Right kidney (tissue), 1 donor: ENCODE data around the gene HSPA1B.
"Not testable (repeated sequence)": the region's sequence is repeated elsewhere in the genome, so short reads cannot be mapped to it uniquely, and the experiment has no call there.

ENCODE experiments used
- DNase-seq: peaks from one replicate; pipeline ENCODE4 v3.0.0-alpha.2; 2016

Gene HSPA1B

DNA sequence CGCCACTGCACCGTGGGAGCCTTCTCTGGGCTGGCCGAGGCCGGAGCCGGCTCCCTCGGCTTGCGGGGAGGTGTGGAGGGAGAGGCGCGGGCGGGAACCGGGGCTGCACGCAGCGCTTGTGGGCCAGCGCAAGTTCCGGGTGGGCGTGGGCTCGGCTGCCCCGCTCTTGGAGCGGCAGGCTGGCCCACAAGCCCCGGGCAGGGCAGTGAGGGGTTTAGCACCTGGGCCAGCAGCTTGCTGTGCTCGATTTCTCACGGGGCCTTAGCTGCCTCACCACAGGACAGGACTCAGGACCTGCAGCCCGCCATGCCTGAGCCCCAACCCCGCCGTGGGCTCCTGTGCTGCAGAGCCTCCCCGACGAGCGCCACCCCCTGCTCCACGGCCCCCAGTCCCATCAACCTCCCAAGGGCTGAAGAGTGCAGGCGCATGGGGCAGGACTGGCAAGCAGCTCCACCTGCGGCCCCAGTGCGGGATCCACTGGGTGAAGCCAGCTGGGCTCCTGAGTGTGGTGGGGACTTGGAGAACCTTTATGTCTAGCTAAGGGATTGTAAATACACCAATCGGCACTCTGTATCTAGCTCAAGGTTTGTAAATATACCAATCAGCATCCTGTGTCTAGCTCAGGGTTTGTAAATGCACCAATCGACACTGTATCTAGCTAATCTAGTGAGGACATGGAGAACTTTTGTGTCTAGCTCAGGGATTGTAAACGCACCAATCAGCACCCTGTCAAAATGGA, 24.6 kb downstream of the HSPA1B start:
- DNase-seq = not testable (repeated sequence)

- DNase-seq = not testable (repeated sequence)
Measured at GRCh38 chr6:31857774-31858173, 30.2 kb downstream of the HSPA1B start.

DNA sequence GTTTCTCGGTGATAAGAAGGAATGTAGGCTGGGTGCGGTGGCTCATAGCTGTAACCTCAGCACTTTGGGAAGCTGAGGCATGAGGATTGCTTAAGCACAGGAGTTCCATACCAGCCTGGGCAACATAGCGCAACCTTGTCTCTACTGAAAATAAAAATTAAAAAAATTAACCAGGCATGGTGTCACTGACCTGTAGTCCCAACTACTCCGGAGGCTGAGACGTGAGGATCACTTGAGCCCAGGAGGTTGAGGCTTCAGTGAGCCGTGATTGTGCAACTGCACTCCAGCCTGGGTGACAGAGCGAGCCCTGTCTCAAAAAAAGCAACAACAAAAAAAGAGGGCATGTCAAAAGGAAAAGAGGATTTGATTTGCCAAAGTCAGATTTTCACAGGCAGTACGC, 31.2 kb downstream of the HSPA1B start:
- no peak for DNase-seq

DNA sequence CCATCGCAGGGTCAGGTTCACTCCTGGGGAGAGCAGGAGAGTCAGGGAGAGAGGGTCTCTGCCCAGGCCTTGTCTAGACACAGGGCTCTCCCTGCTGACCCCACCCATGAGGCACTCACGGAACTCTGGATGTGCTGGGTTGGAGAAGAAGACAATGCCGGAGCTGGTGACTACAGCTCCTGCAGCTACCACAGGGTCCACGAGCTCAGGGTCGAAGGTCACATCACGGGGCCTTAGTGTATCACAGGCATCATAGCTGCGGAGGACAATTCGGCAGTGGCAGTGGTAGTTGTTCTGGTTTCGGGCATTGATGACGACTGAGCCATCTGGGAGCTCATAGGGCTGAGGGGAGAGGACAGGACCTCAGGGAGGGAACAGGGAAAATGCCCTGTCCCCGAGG, 32.4 kb downstream of the HSPA1B start:
- DNase-seq = no peak

- no peak for DNase-seq
Measured at GRCh38 chr6:31860349-31860748, 32.8 kb downstream of the HSPA1B start.

DNA sequence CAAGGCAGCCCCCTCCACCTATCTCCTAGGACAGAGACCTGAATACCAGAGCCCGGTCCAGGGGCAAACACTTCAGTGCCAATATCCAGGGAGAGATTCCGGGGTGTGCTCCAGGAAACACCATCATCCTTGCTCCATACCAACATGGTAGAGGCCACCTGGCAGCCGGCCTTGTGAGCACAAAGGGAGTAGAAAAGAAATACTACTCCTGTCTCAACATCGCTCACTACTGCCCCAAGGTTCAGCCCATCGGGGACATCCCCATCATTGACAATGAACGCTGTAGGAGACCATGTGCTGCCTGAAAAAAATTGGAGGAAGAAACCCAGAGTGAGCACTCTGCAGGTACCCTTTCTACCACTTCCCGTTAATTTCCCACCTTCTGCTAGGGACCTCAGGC, 33.6 kb downstream of the HSPA1B start:
- no peak for DNase-seq

DNA sequence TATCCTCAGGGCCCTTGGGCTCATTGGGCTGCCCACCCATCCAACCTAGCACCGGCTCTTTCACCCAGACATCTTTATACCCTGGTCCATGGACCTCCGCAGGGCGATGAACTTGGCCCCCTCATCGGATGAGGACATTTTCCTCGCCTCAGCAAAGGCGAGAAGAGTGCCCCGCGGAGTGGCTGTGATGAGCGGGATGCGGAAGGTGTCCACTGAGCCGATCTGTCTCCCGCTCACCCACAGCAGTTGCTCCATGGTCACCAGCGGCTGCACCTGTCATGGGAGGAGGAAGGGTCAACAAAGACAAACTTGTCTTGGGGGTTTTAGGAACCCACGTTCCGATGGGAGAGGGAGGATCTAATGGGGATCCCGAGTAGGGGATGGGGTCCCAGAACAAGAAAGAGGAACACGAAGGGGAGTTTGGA, 34.4 kb downstream of the HSPA1B start:
- no peak for DNase-seq

DNA sequence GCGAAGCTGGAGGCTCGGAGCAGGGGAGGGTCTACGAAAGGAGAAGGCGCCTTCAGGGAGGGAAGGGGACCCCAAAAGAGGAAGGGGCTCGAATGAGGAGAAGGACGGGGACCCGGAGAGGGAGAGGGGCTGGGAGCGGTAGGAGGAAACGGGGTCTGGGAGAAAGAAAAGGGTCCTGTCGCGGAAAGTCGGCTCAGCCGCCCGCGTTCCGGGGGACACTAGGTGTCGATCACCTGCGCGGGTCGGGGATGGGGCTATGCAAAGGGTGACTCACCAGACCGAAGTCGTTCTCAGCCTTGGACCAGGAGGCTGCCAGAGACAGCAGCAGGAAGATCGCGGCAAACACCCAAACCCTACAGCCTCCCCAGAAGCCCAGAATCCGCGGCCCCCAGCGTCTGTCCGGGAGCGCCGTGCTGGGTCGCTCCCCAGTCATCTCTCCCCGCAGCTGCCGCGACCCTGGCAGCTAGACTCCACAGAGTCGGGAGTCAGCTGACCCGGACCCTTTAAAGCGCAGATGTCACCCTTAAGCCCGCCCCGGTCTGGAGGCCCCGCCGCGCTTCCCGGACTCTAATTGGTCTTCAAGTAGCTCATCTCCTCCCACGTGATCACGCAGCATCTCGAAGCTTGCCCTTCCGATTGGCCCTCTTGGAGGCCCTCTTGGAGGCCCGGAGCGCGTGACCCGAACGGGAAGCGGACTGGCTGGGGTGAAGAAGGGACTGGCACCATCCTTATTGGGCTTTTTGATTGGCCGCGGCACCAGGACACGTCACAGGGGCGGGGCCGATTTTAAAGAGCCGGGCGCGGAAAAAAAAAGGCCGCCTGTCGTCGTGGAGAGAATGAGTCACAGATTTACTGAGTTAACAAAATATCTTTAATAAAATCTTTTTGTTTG, 35.1 kb downstream of the HSPA1B start, which contains the start of gene NEU1:
NEU1 (minus strand) TSS at position 478 of the 892 bp plus-strand sequence; CDS start at position 433, 45 bp downstream.
- peak; percentile 88 for DNase-seq

- DNase-seq = not testable (repeated sequence)
Measured at GRCh38 chr6:31864123-31864562, 36.6 kb downstream of the HSPA1B start.

DNA sequence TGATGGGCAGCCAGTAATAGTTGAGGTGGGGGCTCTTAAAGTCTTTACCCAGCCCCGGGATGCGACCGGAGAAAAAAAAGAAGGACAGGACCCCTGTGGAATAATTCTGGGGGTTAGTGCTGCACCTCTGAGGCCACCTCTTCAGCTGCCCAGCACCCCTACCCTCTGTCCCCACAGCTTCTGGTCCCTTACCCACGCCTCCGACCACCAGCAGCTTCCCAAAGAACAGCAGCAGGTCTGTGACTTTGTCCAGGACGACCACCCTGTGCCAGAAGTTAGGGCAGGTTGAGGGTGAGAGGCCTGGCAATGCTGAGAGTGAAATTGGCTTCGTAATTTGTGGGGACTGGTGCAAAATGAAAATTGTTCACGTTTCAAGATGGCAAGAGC, 37.3 kb downstream of the HSPA1B start:
- no peak for DNase-seq

DNA sequence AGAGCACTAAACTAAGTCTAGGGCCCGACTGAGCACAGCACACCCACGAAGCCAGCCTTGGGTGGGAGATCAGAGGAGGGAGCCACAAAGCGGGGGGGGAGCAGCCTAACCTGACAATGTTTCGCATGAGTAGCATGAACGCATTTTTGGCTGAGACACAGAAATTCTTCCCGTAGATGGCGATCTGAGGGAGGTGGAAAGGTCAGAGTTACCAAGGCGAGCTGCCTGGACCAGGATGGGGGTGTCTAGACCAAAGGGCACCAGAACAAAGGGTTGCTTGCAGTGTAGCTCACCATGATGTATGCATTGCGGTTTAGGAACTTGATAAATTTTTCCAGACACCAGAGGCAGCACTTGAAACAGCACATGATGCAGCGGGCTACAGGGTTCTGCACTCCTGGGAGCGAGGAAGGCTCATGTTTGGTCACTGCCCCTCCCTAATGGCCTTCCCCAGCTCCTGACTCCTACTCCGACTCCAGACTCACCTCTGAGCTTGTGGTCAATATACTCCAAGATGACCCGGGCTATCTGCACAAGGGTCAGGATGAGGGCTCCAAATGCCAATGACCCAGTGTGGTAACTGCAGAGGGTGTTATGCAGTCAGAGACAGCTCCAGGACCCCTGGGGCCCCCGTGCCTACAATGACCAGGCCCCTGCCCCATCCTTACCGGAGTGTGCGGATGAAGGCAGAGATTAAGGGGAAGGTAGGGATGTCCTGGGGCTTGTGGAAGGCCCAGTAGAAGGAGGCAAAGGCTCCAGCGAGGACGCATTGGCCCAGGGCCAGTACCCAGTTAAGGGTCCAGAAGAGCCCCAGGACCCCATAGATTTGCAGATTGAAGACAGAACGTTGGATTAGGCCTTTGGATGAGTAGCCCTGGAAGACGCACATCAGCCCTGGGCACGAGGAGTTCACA, 37.9 kb downstream of the HSPA1B start:
- DNase-seq = no peak

- not testable (repeated sequence) for DNase-seq
Measured at GRCh38 chr6:31868658-31868971, 41.1 kb downstream of the HSPA1B start.

DNA sequence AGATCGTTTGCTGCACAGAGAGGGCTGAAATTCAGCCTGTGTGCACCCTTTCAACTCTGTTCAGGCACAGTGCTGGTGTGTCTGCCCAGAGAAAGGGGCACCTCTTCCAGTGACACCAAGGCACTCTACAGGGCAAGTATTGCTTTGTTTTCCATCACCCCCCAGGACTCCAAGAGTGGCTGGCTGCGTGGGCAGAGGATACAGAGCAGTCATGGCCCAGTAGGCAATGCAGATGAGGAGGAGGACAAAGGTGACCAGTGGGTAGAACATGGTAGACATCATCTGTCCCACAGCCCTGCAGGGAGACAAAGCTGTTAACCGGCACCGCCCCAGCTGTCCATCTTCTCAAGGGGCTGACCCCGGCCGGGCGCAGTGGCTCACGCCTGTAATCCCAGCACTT, 41.8 kb downstream of the HSPA1B start:
- DNase-seq = no peak

DNA sequence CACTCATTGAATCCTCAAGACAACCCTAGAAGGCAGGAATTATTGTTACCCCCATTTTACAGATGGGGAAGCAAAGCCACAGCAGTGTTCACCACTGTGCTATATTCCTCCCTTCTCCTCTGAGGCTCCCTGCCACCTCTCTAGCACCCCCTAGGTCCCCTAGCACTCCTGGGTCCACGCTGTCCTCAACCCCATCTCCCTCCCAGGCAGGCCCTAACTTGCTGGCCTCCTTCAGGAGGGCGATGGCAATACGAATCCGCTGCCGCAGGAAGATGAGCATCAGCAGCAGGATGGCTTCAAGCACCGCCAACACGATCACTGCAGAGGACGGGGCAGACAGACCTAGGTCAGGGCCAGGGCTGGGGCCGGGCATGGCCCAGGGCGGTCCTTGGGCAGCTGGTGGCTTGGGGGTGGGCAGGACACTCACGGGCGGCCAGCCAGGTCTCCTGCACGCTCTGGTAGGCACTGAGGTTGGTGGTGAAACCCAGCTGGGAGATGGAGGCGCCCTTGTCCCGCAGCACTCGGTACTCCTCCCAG, 42.9 kb downstream of the HSPA1B start:
- DNase-seq = no peak

- DNase-seq = no peak
Measured at GRCh38 chr6:31871046-31871659, 43.6 kb downstream of the HSPA1B start.

DNA sequence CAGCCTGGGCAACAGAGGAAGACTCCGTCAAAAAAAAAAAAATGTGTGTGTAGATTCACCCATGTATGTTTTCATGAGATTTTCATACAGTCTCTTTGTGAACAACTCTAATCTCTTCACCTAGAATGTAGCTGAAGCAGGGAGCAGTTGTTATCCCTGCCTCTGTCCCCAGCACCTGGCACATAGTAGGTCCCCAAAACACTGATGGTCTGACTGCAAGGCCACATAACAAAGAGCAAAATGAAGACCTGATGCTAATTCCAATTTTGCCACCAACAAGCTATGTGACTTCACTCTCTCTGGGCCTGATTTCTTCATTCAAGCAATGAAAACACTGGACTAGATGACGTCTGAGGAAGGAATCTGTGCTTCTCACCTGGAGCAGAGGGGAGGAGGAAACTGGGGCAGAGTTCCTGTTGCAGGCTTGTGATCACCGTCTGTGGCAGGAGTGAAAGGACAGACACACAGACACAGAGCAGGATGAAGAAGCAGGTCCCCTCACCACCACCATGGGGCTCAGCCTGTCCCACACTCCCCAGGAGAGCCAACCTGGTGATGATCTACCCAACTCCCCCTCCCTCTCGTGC, 46.6 kb downstream of the HSPA1B start:
- no peak for DNase-seq

- DNase-seq = no peak
Measured at GRCh38 chr6:31874836-31875572, 47.5 kb downstream of the HSPA1B start.

DNA sequence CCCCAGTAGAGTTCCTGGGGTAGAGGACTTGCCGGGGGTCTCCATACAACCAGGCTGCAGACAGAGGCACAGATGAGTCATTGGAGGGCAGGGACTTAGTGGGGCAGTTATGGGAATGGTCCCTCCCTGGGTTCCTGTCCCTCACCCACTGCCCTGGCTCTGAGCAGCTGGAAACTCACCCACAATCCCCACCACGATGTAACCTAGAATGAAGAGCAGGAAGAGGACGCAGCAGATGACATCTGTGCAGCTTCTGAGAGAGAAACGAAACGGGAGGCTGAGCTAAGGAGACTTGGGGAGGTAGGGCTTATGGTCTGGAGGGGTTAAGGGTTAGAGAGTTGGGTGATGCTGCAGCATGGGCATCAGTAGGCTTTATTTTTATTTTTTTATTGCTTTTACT, 48.3 kb downstream of the HSPA1B start:
- no peak for DNase-seq

DNA sequence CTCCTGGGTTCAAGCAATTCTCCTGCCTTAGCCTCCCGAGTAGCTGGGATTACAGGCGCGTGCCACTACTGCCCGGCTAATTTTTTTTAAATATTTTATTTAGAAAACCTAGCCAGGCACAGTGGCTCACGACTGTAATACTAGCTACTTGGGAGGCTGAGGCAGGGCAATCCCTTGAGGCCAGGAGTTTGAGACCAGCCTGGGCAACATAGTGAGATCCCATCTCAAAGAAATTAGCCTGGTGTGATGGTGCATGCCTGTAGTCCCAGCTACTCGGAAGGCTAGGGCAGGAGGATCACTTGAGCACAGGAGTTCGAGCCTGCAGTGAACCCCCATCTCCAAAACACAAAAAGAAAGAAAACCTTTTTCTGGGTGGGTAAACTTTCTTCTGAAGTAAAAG, 48.8 kb downstream of the HSPA1B start:
- no peak for DNase-seq

DNA sequence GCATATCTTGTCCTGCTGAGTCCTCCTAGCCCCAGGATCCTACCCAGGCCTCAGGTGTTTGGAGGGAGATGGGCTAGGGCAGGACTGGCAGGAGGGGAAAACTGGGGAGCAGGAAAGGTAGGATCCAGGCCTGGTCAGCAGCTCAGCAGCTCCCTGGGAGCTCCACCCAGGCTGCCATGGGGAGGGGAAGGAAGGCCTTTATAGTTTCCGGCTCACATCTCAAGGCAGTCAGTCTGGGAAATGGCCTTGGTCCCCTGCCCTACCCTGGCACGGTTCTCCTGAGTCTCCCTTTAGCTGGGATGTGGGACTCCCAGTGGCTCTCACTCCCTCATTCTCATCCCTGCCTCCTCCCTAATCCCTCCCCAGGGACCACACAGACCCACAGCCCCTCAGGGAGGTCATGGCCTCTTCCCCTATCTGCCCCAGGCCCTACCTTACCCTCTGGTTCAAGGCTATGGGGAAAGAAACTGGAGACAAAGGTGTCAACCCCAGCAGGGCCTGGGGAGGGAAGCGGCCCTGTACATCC, 49.6 kb downstream of the HSPA1B start:
- DNase-seq = no peak
